ENCODE measurements around the gene SPAG9.

Gene SPAG9

DNA sequence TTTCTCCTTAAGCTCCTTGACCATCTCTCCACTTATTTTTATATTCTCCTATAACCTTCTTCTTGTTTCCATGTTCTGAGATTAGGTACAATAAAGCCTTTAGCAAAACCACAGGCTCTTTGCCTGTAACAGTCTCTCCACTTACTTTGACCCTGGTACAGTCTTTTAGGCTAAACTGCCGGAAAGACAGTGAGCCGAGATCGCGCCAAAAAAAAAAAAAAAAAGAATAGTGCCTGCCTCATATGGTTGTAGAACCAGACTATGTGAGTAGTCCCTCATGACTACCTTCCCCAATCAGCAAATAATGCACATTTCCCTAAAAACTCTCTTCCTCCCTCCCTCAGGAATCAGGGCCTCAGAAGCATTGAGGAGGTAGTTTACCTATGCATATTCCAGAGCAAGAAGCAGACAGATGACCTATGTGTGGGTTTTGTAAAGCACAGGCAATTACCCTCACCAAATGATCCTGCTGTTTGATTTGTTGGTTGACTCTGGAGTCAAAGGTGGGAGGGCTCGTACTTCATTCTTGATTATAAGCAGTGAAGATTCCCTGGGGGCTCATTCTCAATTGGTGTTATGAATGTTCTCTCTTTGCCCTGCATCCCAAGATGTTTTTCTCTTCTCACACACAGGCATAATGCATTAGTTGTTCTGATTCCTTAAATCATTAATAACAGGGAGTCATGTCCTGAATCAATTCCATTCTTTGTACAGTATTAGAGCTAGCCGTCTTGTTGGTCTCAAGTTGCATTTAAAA lies 23.8 kb upstream of the SPAG9 start:
- no peak for TF ChIP-seq CTCF (IDR thresholded peaks at IDR 0.05; ENCODE audit: unreplicated experiment in 3 of 3)
- Mint-ChIP-seq H3K36me3 (ENCODE audit: low read depth) (no peaks in the 10 kb centered on the region), H3K4me3 (no peak overlapping the region), H3K27me3 (ENCODE audit: low read depth) (no peaks in the 10 kb centered on the region), H3K4me1 (peaks cover 9% of the 10 kb centered on the region), H3K9me3 (no peaks in the 10 kb centered on the region), H3K27ac (peak overlapping the region; percentile 9 to 65 (median 24))

DNA sequence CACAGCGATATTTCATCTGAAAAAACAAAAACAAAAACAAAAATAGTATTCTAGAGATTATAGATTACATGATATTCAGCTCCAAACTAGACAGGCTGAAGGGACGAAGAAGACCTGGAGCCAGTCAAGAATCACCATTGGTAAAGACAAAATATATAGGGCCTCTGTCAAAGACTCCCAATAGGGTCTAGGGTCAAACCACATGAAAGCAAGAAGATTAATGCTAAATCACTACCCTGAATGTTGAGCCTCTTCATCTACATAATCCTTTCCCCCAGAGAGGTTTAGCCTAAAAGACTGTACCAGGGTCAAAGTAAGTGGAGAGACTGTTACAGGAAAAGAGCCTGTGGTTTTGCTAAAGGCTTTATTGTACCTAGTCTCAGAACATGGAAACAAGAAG lies 21.9 kb upstream of the SPAG9 start:
- Mint-ChIP-seq H3K4me1 (peaks cover 9% of the 10 kb centered on the region), H3K9me3 (no peaks in the 10 kb centered on the region), H3K27ac (no peak overlapping the region), H3K27me3 (ENCODE audit: low read depth) (no peaks in the 10 kb centered on the region), H3K36me3 (ENCODE audit: low read depth) (no peaks in the 10 kb centered on the region), H3K4me3 (no peak overlapping the region)
- TF ChIP-seq CTCF (IDR thresholded peaks at IDR 0.05; ENCODE audit: unreplicated experiment in 3 of 3): no peak

DNA sequence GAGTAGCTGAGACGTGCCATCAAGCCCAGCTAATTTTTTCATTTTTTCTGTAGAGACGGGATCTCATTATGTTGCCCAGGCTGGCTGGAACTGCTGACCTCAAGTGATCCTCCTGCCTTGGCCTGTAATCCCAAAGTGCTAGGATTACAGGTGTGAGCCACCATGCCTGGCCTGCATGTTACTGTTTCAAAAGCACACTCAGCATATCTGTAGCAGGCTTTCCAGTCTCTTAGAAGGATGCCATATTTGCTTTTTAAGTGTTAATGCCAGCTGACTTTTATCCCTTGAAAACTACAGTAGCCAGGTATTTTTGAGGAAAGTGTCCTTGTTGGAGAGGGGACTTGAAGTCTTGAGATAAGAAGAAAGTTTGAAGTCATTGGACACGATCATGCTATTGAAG lies 15.3 kb upstream of the SPAG9 start:
- TF ChIP-seq CTCF (IDR thresholded peaks at IDR 0.05; ENCODE audit: unreplicated experiment in 3 of 3): no peak
- H3K4me3 Mint-ChIP-seq: no peak overlapping the region
- no peaks in the 10 kb centered on the region for H3K9me3 Mint-ChIP-seq
- H3K27me3 Mint-ChIP-seq (ENCODE audit: low read depth): no peaks in the 10 kb centered on the region
- no peak overlapping the region for H3K27ac Mint-ChIP-seq
- no peaks in the 10 kb centered on the region for H3K36me3 Mint-ChIP-seq (ENCODE audit: low read depth)
- no peaks in the 10 kb centered on the region for H3K4me1 Mint-ChIP-seq

- H3K4me3 Mint-ChIP-seq: no peak overlapping the region
These were observed 12.7 kb upstream of the SPAG9 start for GRCh38 chr17:51133365-51133764.

DNA sequence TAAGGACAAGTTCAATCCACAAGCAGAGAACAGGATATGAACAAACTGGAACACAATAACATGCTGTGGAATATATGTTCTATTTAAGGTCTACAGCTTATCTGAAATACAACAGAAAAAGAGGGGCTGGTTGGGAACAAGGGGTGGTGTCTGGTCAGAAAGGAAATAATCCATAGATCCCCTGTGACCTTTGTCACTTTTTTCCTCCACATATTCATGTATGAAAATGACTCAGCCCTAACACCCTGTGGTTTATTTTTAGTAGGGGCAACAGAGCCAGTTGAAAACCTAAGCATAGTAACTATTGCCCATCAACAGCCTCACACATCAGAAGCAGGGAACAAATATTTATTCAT lies 12.3 kb upstream of the SPAG9 start:
- Mint-ChIP-seq H3K27ac (peak overlapping the region in 2 of 3 experiments; percentile 11 to 73), H3K36me3 (ENCODE audit: low read depth) (no peaks in the 10 kb centered on the region), H3K9me3 (no peaks in the 10 kb centered on the region), H3K4me3 (no peak overlapping the region), H3K4me1 (no peaks in the 10 kb centered on the region), H3K27me3 (ENCODE audit: low read depth) (peaks cover 6% of the 10 kb centered on the region)
- no peak for TF ChIP-seq CTCF (IDR thresholded peaks at IDR 0.05; ENCODE audit: unreplicated experiment in 3 of 3)

More at GRCh38 chr17:51133365-51133764, 12.7 kb upstream of the SPAG9 start:
- no peaks in the 10 kb centered on the region for H3K9me3 Mint-ChIP-seq
- peak overlapping the region in 1 of 3 experiments; percentile 73 for H3K27ac Mint-ChIP-seq
- no peak for TF ChIP-seq CTCF (IDR thresholded peaks at IDR 0.05; ENCODE audit: unreplicated experiment in 3 of 3)
- H3K4me1 Mint-ChIP-seq: no peaks in the 10 kb centered on the region
- no peaks in the 10 kb centered on the region for H3K36me3 Mint-ChIP-seq (ENCODE audit: low read depth)
- peaks cover 6% of the 10 kb centered on the region for H3K27me3 Mint-ChIP-seq (ENCODE audit: low read depth)

DNA sequence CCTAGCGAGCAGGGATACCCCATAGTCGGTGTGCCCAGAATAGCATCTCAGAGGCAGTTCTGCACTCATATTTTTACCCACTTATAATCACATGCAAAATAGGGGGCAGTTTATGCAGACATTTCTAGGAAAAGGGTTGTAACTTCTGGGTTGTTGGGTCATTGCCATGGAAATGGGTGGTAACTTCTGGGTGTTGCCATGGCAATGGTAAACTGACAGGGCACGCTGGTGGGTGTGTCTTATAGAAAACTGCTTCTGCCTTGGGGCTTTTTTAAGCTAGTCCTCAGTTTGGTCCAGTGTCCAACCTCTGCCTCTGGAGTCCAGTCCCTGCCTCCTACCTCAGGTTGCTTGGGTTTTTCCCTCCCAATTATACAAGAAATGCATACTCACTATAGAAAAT lies 7.4 kb upstream of the SPAG9 start:
- Mint-ChIP-seq H3K36me3 (ENCODE audit: low read depth) (no peaks in the 10 kb centered on the region), H3K4me3 (no peak overlapping the region), H3K27ac (peak overlapping the region in 1 of 3 experiments; percentile 42), H3K27me3 (ENCODE audit: low read depth) (peaks cover 6% of the 10 kb centered on the region), H3K9me3 (no peaks in the 10 kb centered on the region), H3K4me1 (no peaks in the 10 kb centered on the region)
- no peak for TF ChIP-seq CTCF (IDR thresholded peaks at IDR 0.05; ENCODE audit: unreplicated experiment in 3 of 3)

Measured in nephron (organoid).